Peyer's patch (tissue), 4 donors: ENCODE measurements around the gene BLNK. TPM values are rescaled to one million over a fixed set of nuclear protein-coding genes. Genes with fewer than 3 reads are reported as not detected.

ENCODE experiments used
- DNase-seq, 3 donors: peaks; one replicate each; pipeline ENCODE4 v3.0.0-alpha.2; 2017 to 2019
- H3K27ac ChIP-seq, 4 donors: fragments of 200-600 bp; sonication (generic); one replicate each; pipeline ENCODE4 v1.5.1; 2016 to 2019
- H3K27me3 ChIP-seq, 2 donors: fragments of 200-600 bp; sonication (generic); one replicate each; pipeline ENCODE4 v1.5.1; 2019
- H3K36me3 ChIP-seq, 3 donors: fragments of 200-600 bp; sonication (generic); one replicate each; pipeline ENCODE4 v1.5.1; 2016 to 2019
- H3K4me1 ChIP-seq, 4 donors: fragments of 200-600 bp; sonication (generic); one replicate each; pipeline ENCODE4 v1.5.1; 2016 to 2019
- H3K4me3 ChIP-seq, 4 donors: fragments of 200-600 bp; sonication (generic); 1 replicate in 3 of 4; 2 replicates in 1 of 4; pipeline ENCODE4 v1.5.1; 2016 to 2019; ENCODE audit warnings: mild to moderate bottlenecking in 1 of 4
- H3K9me3 ChIP-seq, 4 donors: fragments of 200-600 bp; sonication (generic); one replicate each; pipeline ENCODE4 v1.5.1; 2016 to 2019; ENCODE audit warnings: mild to moderate bottlenecking in 1 of 4
- POLR2A ChIP-seq, 2 donors: fragments of 450-650 bp; IDR thresholded peaks; one replicate each; pipeline ENCODE4 v1.5.1; 2017; ENCODE audit warnings: antibody characterized with exemption in 2 of 2, mild to moderate bottlenecking in 2 of 2, moderate library complexity in 2 of 2
- total RNA-seq, 4 donors: library from RNA; depleted of rRNA; stranded (reverse); fragments of >200 nt; gene quantifications; one replicate each; pipeline ENCODE4 v1.1.0, GENCODE V29; 2016
- TF ChIP-seq, protein P1 (sequence below), 6 experiments: fragments of 450-650 bp in 4 of 6; fragments of 200-600 bp in 2 of 6; sonication (generic) in 1 of 6; IDR thresholded peaks; one replicate each; pipeline ENCODE4 v1.5.1; 2017 to 2019; ENCODE audit warnings: antibody characterized with exemption in 6 of 6, mild to moderate bottlenecking in 3 of 6, moderate library complexity in 1 of 6

Gene BLNK
- total RNA-seq, 4 donors from 2014 or later = 49.3 to 79.5 (median 50.1) TPM

DNA sequence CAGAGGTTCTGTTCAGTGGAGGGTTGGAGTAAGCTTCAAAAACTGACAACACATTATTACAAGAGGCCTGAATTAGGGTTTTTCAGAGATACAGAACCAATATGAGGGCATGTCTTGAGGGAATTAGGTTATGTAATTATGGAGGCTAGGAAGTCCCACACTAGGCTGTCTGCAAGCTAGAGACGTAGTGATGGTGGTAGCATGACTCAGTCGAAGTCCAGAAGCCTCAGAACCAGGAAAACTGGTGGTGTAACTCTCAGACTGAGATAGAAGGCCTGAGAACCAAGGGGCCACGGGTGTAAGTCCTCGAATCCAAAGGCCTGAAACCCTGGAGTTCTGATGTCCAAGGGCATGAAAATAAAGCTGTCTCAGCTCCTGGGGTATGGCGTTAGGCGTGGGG, 105.6 kb downstream of the BLNK start:
- no peak for DNase-seq
- no peak for TF ChIP-seq POLR2A (IDR thresholded peaks at IDR 0.05)
- TF ChIP-seq, protein P1, sequence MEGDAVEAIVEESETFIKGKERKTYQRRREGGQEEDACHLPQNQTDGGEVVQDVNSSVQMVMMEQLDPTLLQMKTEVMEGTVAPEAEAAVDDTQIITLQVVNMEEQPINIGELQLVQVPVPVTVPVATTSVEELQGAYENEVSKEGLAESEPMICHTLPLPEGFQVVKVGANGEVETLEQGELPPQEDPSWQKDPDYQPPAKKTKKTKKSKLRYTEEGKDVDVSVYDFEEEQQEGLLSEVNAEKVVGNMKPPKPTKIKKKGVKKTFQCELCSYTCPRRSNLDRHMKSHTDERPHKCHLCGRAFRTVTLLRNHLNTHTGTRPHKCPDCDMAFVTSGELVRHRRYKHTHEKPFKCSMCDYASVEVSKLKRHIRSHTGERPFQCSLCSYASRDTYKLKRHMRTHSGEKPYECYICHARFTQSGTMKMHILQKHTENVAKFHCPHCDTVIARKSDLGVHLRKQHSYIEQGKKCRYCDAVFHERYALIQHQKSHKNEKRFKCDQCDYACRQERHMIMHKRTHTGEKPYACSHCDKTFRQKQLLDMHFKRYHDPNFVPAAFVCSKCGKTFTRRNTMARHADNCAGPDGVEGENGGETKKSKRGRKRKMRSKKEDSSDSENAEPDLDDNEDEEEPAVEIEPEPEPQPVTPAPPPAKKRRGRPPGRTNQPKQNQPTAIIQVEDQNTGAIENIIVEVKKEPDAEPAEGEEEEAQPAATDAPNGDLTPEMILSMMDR (IDR thresholded peaks at IDR 0.05) = no peak
- H3K36me3 ChIP-seq = peaks cover 0 to 3% (median 0%) of the 10 kb centered on the region in 3 donors
- no peaks in the 10 kb centered on the region for H3K27me3 ChIP-seq
- H3K27ac ChIP-seq = no peak overlapping the region
- H3K9me3 ChIP-seq = peaks cover 0 to 6% (median 0%) of the 10 kb centered on the region in 4 donors
- no peaks in the 10 kb centered on the region for H3K4me1 ChIP-seq
- no peak overlapping the region for H3K4me3 ChIP-seq

DNA sequence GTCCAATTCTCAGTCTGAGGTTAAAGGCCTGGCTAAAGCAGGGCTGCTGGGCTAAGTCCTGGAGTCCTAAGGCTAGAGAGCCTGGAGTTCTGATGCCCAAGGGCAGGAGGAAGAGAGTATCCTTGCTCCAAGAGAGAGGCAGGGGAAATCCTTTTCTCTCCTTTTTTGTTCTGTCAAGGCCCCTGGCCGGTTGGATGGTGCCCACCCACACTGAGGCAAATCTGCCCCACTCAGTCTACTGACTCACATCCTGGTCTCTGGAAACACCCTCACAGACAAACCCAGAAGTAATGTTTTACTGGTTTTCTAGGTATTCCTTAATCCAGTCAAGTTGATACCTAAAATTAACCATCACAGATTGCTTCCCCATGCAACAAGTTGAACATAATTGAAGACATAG, 118.3 kb downstream of the BLNK start:
- no peaks in the 10 kb centered on the region for H3K9me3 ChIP-seq
- H3K4me3 ChIP-seq = no peak overlapping the region
- TF ChIP-seq POLR2A (IDR thresholded peaks at IDR 0.05) = no peak
- TF ChIP-seq, protein P1 (IDR thresholded peaks at IDR 0.05) = no peak
- no peaks in the 10 kb centered on the region for H3K27me3 ChIP-seq
- H3K4me1 ChIP-seq = no peaks in the 10 kb centered on the region
- peaks cover 0 to 67% (median 0%) of the 10 kb centered on the region in 3 donors for H3K36me3 ChIP-seq
- H3K27ac ChIP-seq = no peak overlapping the region
- no peak for DNase-seq

DNA sequence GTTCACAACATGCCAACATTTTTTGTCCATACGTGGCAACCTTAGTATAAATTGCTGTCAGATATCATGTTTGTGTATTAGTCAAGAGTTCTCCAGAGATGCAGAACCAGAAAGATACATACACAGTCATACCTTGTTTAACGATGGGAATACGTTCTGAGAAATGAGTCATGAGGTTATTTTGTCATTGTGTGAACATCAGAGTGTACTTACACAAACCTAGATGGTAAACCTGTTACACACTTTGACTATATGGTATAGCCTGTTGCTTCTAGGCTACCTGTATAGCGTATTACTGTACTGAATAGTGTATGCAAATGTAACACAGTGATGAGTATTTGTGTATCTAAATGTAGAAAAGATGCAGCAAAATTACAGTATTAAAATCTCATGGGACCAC, 118.9 kb downstream of the BLNK start:
- no peaks in the 10 kb centered on the region for H3K27me3 ChIP-seq
- H3K9me3 ChIP-seq = no peaks in the 10 kb centered on the region
- H3K4me3 ChIP-seq = no peak overlapping the region
- TF ChIP-seq, protein P1 (IDR thresholded peaks at IDR 0.05) = no peak
- no peak for TF ChIP-seq POLR2A (IDR thresholded peaks at IDR 0.05)
- H3K4me1 ChIP-seq = no peaks in the 10 kb centered on the region
- peaks cover 0 to 65% (median 0%) of the 10 kb centered on the region in 3 donors for H3K36me3 ChIP-seq
- DNase-seq = no peak
- no peak overlapping the region for H3K27ac ChIP-seq

Other genes with a start within 250 kb of the BLNK start
- gene CCNJ, start 228.0 kb downstream of the BLNK start, total RNA-seq = 1 to 10 TPM; 1.7 to 5.8 (median 4.5) TPM
- 10 to 100 TPM; 23.9 to 43.2 (median 35.0) TPM for gene ZNF518A, start 141.3 kb downstream of the BLNK start, total RNA-seq
- not detected for gene DNTT, start 32.9 kb upstream of the BLNK start, total RNA-seq
- gene OPALIN, start 87.4 kb upstream of the BLNK start, total RNA-seq = not detected
- under 1 TPM in 3 of 4 donors, not detected in 1; 0.27 to 0.83 (median 0.38) TPM for gene TLL2, start 242.4 kb upstream of the BLNK start, total RNA-seq